Caco-2 (cell line): ENCODE results near the gene FBXO36. TPM values are rescaled to one million over a fixed set of nuclear protein-coding genes. Genes with fewer than 3 reads are reported as not detected.

ENCODE experiments used
- BruUV-seq: library from RNA; stranded (reverse); fragments of 400-500 nt; replicated peaks from 2 replicates; lab custom pipeline; 2021; lab: Mats Ljungman, UMichigan
- CTCF ChIA-PET: fragments of 300-600 bp; sonication (Branson Sonifier 250); formaldehyde crosslinking; loops from one replicate; lab custom pipeline; 2022; ENCODE audit warnings: antibody characterized with exemption; lab: Charles Lee
- POLR2A ChIA-PET: fragments of 300-600 bp; sonication (Branson Sonifier 250); formaldehyde crosslinking; loops from one replicate; lab custom pipeline; 2022; ENCODE audit warnings: antibody characterized with exemption; lab: Charles Lee
- DNase-seq, 2 experiments: peaks; one replicate each; pipeline versions ENCODE4 v3.0.0 to v3.0.0-alpha.2; 2020 to 2022
- H3K27me3 ChIP-seq: replicated peaks from 2 replicates; pipeline ENCODE4 v1.6.0; 2011; ENCODE audit warnings: low read length; ENCODE audit not compliant: control insufficient read depth, insufficient read depth
- H3K36me3 ChIP-seq: 2 replicates; pipeline ENCODE4 v1.5.1; 2011; ENCODE audit warnings: low read length; ENCODE audit not compliant: control insufficient read depth, insufficient read depth
- H3K4me1 ChIP-seq: fragments of 250-450 bp; sonication (Bioruptor Pico); 2 replicates; pipeline ENCODE4 v1.5.1; 2020; ENCODE audit warnings: mild to moderate bottlenecking
- H3K4me3 ChIP-seq: 2 replicates; pipeline ENCODE4 v1.5.1; 2011; ENCODE audit warnings: low read depth, mild to moderate bottlenecking, control low read depth, low read length
- H3K9me3 ChIP-seq: fragments of 250-450 bp; sonication (Bioruptor Pico); 2 replicates; pipeline ENCODE4 v1.5.1; 2020; ENCODE audit warnings: mild to moderate bottlenecking, moderate library complexity
- H3K27ac Mint-ChIP-seq: one replicate; pipeline ENCODE4 v1.8.0; 2022; ENCODE audit warnings: mixed read lengths; ENCODE audit not compliant: unreplicated experiment
- H3K27me3 Mint-ChIP-seq: one replicate; pipeline ENCODE4 v1.8.0; 2022; ENCODE audit warnings: mixed read lengths; ENCODE audit not compliant: insufficient read depth, unreplicated experiment
- H3K36me3 Mint-ChIP-seq: one replicate; pipeline ENCODE4 v1.8.0; 2022; ENCODE audit warnings: mild to moderate bottlenecking, mixed read lengths; ENCODE audit not compliant: insufficient read depth, unreplicated experiment
- H3K4me1 Mint-ChIP-seq: one replicate; pipeline ENCODE4 v1.8.0; 2022; ENCODE audit warnings: low read depth, mixed read lengths; ENCODE audit not compliant: unreplicated experiment
- H3K4me3 Mint-ChIP-seq: one replicate; pipeline ENCODE4 v1.8.0; 2022; ENCODE audit warnings: mild to moderate bottlenecking, moderate library complexity, mixed read lengths; ENCODE audit not compliant: unreplicated experiment
- H3K9me3 Mint-ChIP-seq: one replicate; pipeline ENCODE4 v1.8.0; 2022; ENCODE audit warnings: mixed read lengths; ENCODE audit not compliant: unreplicated experiment
- CTCF ChIP-seq, 2 experiments: fragments of 200-600 bp in 1 of 2; IDR thresholded peaks; 1 replicate in 1 of 2; 2 replicates in 1 of 2; pipeline versions ENCODE4 v1.5.1 to v1.8.0; 2011 to 2022; ENCODE audit warnings: antibody characterized with exemption in 1 of 2, control low read depth in 1 of 2, inconsistent platforms in 1 of 2, low read depth in 1 of 2, low read length in 1 of 2, mild to moderate bottlenecking in 1 of 2, moderate library complexity in 1 of 2; ENCODE audit not compliant: insufficient read depth in 1 of 2, severe bottlenecking in 1 of 2, unreplicated experiment in 1 of 2
- intact Hi-C: fragments of 100-400 bp; cut with micrococcal nuclease; formaldehyde crosslinking; loops from one replicate; pipeline ENCODE4 v1.10.0; 2022; ENCODE audit not compliant: unreplicated experiment
- total RNA-seq: library from RNA; stranded (reverse); gene quantifications from 2 replicates; pipeline ENCODE4 v1.2.3, GENCODE V29; 2022

Gene FBXO36
- total RNA-seq, 1 experiment from 2014 or later, result 0.64 TPM

DNA sequence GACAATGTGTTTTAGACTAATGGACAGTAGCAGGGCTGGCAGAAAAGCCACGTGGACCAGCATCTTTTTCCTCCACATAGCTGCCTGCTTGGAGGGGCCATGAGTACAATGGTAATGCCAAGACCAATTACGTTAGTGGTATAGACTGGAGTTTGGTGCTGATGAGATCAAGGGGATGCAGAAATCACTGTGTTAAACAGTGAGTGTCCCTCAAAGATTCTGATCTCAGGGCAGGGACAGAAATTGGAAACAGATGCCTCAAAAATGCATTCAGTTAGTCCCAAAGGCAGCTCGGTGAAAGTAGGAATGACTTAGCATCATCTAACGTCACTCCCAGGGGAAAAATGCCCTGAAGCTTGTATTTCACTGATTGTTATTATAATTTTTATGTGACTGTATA lies 74.0 kb downstream of the FBXO36 start:
- Histone ChIP-seq H3K27me3 (no peaks in the 10 kb centered on the region), H3K36me3 (no peaks in the 10 kb centered on the region), H3K9me3 (no peaks in the 10 kb centered on the region), H3K4me3 (no peak overlapping the region), H3K4me1 (no peaks in the 10 kb centered on the region)
- POLR2A ChIA-PET, result no interaction called here
- CTCF ChIA-PET, result no interaction called here
- TF ChIP-seq CTCF (IDR thresholded peaks at IDR 0.05; ENCODE audit: insufficient read depth in 1 of 2, low read depth in 1 of 2, low read length in 1 of 2, severe bottlenecking in 1 of 2, unreplicated experiment in 1 of 2), result no peak
- no TSS peak for BruUV-seq
- no peaks in the 10 kb centered on the region for H3K36me3 Mint-ChIP-seq
- no peak overlapping the region for H3K4me3 Mint-ChIP-seq
- H3K27ac Mint-ChIP-seq, result no peak overlapping the region
- H3K27me3 Mint-ChIP-seq, result no peaks in the 10 kb centered on the region
- no peaks in the 10 kb centered on the region for H3K4me1 Mint-ChIP-seq
- H3K9me3 Mint-ChIP-seq, result no peaks in the 10 kb centered on the region
- intact Hi-C loops, result no loop called here
- DNase-seq, result no peak

GRCh38 chr2:229997565-229997964 lies 75.3 kb downstream of the FBXO36 start:
- Histone ChIP-seq H3K4me1 (no peaks in the 10 kb centered on the region), H3K36me3 (no peaks in the 10 kb centered on the region), H3K27me3 (no peaks in the 10 kb centered on the region), H3K4me3 (no peak overlapping the region), H3K9me3 (no peaks in the 10 kb centered on the region)
- no peaks in the 10 kb centered on the region for H3K4me1 Mint-ChIP-seq
- ChIA-PET POLR2A (no interaction called here), CTCF (no interaction called here)
- H3K9me3 Mint-ChIP-seq, result no peaks in the 10 kb centered on the region
- no peaks in the 10 kb centered on the region for H3K36me3 Mint-ChIP-seq
- DNase-seq, result no peak
- H3K4me3 Mint-ChIP-seq, result no peak overlapping the region
- H3K27ac Mint-ChIP-seq, result no peak overlapping the region
- BruUV-seq, result no TSS peak
- TF ChIP-seq CTCF (IDR thresholded peaks at IDR 0.05; ENCODE audit: insufficient read depth in 1 of 2, low read depth in 1 of 2, low read length in 1 of 2, severe bottlenecking in 1 of 2, unreplicated experiment in 1 of 2), result no peak
- intact Hi-C loops, result no loop called here
- no peaks in the 10 kb centered on the region for H3K27me3 Mint-ChIP-seq

DNA sequence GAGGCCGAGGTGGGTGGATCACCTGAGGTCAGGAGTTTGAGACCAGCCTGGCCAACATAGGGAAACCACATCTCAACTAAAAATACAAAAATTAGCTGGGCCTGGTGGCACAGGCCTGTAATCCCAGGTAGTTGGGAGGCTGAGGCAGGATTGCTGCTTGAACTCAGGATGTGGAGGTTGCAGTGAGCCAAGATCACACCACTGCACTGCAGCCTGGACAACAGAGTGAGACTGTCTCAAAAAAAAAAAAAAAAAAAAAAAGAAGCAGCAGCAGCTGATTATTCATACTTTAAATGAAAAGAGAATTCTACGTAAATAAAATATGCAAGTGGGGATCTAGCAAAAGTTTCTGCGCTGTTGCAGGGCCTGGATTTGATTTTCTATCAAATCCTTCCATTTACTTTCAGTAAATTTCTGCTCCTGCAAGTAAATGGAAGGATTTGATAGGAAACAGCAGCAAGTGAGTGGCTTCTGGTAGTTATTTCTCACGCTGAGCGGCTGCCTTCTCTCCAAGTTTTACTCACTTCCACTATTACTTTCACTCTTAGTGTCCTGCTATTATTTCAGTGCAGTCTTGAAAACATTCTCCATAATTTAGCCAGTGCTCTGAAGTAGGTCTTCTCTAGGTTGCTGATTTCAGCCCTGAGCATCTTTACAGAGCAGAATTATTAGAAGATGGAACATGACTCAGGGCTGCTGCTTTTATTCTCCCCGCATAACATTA lies 78.0 kb downstream of the FBXO36 start:
- no peak for TF ChIP-seq CTCF (IDR thresholded peaks at IDR 0.05; ENCODE audit: insufficient read depth in 1 of 2, low read depth in 1 of 2, low read length in 1 of 2, severe bottlenecking in 1 of 2, unreplicated experiment in 1 of 2)
- intact Hi-C loops, result no loop called here
- Histone ChIP-seq H3K27me3 (no peaks in the 10 kb centered on the region), H3K4me3 (no peak overlapping the region), H3K9me3 (no peaks in the 10 kb centered on the region), H3K4me1 (no peaks in the 10 kb centered on the region), H3K36me3 (no peaks in the 10 kb centered on the region)
- H3K27me3 Mint-ChIP-seq, result no peaks in the 10 kb centered on the region
- DNase-seq, result no peak
- no peak overlapping the region for H3K4me3 Mint-ChIP-seq
- H3K9me3 Mint-ChIP-seq, result no peaks in the 10 kb centered on the region
- no peak overlapping the region for H3K27ac Mint-ChIP-seq
- CTCF ChIA-PET, result no interaction called here
- H3K36me3 Mint-ChIP-seq, result no peaks in the 10 kb centered on the region
- BruUV-seq, result no TSS peak
- H3K4me1 Mint-ChIP-seq, result no peaks in the 10 kb centered on the region
- POLR2A ChIA-PET, result no interaction called here
